Spinal cord (tissue), 10 donors: Measurements from ENCODE around the gene PPARG. TPM values are rescaled to one million over a fixed set of nuclear protein-coding genes. Genes with fewer than 3 reads are reported as not detected.

Experiments
- DNase-seq, 6 donors: peaks; one replicate each; pipeline versions ENCODE4 v3.0.0 to v3.0.0-alpha.2; 2013 to 2015; ENCODE audit warnings: low spot score in 6 of 6, low read depth in 4 of 6
- H3K27ac ChIP-seq: one replicate; pipeline ENCODE4 v1.5.1; 2013; ENCODE audit warnings: low read depth, low read length, control low read depth
- H3K27me3 ChIP-seq: one replicate; pipeline ENCODE4 v1.6.1; 2013; ENCODE audit warnings: low read length; ENCODE audit not compliant: control insufficient read depth, insufficient read depth
- H3K36me3 ChIP-seq: one replicate; pipeline ENCODE4 v1.6.1; 2013; ENCODE audit warnings: low read length; ENCODE audit not compliant: control insufficient read depth, insufficient read depth
- H3K4me1 ChIP-seq: one replicate; pipeline ENCODE4 v1.6.1; 2013; ENCODE audit warnings: low read length; ENCODE audit not compliant: control insufficient read depth, insufficient read depth
- H3K4me3 ChIP-seq: one replicate; pipeline ENCODE4 v1.5.1; 2013; ENCODE audit warnings: low read depth, low read length, control low read depth
- H3K9me3 ChIP-seq: one replicate; pipeline ENCODE4 v1.6.1; 2013; ENCODE audit warnings: low read length; ENCODE audit not compliant: control insufficient read depth, insufficient read depth
- WGBS: methylation state at CpG from one replicate; pipeline ENCODE4 v1.1.5; 2013; ENCODE audit warnings: missing lambda C conversion rate; ENCODE audit not compliant: insufficient coverage; 5-methylcytosine and 5-hydroxymethylcytosine counted together
- polyA plus RNA-seq, 2 donors: library from polyadenylated mRNA; unstranded; fragments of 120-200 nt; gene quantifications; one replicate each; pipeline ENCODE4 v1.2.1, GENCODE V29; 2013; ENCODE audit not compliant: insufficient read length in 2 of 2
- total RNA-seq, 2 donors: library from RNA; depleted of rRNA in 1 of 2; stranded (reverse); fragments of 120-200 nt in 1 of 2; fragments of >200 nt in 1 of 2; gene quantifications; one replicate each; pipeline versions ENCODE4 v1.2.3 to v1.2.4, GENCODE V29; 2013 to 2014
- donor health status: healthy.

Gene PPARG
- total and polyA plus RNA-seq, 4 donors: 3.0 to 7.1 (median 3.8) TPM

GRCh38 chr3:12318758-12319621, 30.1 kb downstream of the PPARG start:
- H3K27me3 ChIP-seq: no peaks in the 10 kb centered on the region

DNA sequence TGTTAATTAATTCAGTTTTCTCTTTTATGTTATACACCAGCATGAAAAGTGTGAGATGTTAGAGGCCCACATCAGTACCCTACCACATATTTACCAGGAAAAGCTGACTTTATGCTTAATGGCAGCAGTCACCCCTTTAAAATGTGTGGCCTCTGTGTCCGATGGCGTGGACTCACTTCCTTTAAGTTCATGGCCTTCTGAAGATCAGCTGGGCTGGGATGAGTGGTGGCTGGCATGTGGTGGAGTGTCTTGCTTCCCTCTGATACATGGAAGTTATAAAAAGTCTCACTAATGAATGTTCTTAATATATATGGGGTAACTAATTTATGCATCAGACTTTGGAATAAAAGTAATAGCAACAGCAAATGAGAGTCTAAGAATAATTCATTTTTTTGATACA, 32.1 kb downstream of the PPARG start:
- H3K36me3 ChIP-seq: no peaks in the 10 kb centered on the region
- WGBS: no CpG with 5 or more reads among the region's 2 CpGs

More at GRCh38 chr3:12318758-12319621, 30.1 kb downstream of the PPARG start:
- WGBS: no CpG with 5 or more reads among the region's 5 CpGs
- no peaks in the 10 kb centered on the region for H3K36me3 ChIP-seq
- H3K4me3 ChIP-seq: no peak overlapping the region
- no peaks in the 10 kb centered on the region for H3K9me3 ChIP-seq
- H3K27ac ChIP-seq: no peak overlapping the region
- DNase-seq: no peak
- H3K4me1 ChIP-seq: no peaks in the 10 kb centered on the region

DNA sequence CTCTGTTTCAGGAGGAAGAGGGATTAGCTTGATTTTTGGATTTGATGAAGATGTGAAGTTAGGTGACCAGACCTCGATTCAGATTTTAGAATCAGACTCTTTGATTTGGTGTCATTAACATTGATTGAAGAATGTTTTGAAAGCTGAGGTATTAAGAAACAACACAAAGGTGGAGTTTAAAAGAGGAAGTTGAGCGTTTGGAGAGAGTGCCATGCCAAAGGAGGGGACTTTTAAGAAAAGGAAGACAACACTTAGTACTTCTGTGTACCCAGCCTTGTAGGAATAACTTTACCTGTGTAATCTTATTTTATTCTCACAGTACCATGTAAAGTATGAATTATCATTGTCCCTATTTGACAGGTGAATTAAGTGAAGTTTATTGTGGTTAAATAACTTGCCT, 34.4 kb downstream of the PPARG start:
- WGBS: 88% methylated on average over 1 of the region's 2 CpGs
- Histone ChIP-seq H3K27me3 (no peaks in the 10 kb centered on the region), H3K27ac (no peak overlapping the region), H3K4me3 (no peak overlapping the region), H3K9me3 (no peaks in the 10 kb centered on the region), H3K36me3 (no peaks in the 10 kb centered on the region), H3K4me1 (no peaks in the 10 kb centered on the region)
- no peak for DNase-seq

More for the DNA sequence above, 32.1 kb downstream of the PPARG start:
- Histone ChIP-seq H3K27me3 (no peaks in the 10 kb centered on the region), H3K9me3 (no peaks in the 10 kb centered on the region), H3K27ac (no peak overlapping the region), H3K4me1 (no peaks in the 10 kb centered on the region), H3K4me3 (no peak overlapping the region)
- DNase-seq: no peak

DNA sequence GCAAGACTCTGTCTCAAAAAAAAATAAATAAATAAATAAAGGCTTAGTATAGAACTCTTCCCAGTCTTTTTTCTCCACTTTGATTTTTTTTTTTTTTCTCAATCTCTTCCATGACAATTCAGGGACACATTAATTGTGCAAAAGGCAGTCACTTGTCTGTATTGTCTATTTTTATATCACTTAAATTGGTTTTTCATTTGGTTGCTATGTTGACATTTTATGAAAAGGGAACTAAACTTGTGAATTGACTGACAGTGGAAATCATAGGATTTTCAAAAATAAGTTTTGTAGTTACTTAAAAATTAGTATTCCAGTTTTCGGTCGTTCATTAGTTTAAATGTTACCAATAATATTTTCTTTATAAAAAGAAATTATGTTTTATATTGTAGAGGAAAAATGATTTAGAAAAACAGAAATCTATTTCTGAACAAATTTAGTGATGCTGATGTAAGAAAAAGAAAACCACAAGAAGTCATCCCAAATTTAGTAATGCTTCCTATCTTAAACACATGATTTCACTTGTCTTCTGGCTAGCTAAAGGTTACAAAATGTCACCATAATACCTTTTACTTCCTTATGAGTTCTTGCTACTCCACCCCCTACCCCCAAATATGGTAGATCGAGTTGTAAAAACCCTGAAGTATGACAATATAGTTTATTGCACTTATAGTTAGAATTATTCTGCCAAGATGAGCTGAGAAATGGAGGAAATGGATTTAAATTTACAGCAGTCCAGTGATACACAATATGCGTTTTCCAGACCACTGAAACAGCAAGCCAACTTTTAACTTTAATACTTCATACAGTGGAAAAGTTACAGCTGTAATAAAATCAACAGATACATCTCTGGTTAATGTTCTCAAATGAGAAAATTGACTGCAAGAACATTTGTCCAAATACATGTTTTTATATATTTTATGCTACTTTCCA, 37.0 kb downstream of the PPARG start:
- H3K9me3 ChIP-seq: no peaks in the 10 kb centered on the region
- no peaks in the 10 kb centered on the region for H3K27me3 ChIP-seq
- H3K4me1 ChIP-seq: no peaks in the 10 kb centered on the region
- no peak overlapping the region for H3K4me3 ChIP-seq
- no peak for DNase-seq
- H3K27ac ChIP-seq: no peak overlapping the region
- no CpG with 5 or more reads among the region's 4 CpGs for WGBS
- no peaks in the 10 kb centered on the region for H3K36me3 ChIP-seq

DNA sequence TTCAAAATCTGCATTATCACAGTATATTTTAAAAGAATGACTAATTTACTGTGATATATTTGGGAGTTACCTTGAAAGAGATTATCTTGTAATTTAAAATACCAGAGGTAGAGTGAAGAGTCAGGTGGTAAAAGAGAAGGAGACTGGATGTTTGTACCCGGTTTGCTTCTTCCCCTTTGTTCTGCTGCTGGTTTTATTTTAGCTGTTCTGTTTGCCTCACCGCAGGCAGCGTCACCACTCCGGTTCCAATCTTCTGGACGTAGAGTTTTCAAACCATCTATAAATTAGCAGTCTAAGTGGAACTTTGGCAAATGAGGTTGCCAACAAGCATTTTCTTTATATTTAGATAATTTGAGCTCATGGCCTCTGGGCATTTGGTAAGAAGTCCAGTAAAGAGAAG, 38.2 kb downstream of the PPARG start:
- WGBS: 11% methylated on average over 1 of the region's 5 CpGs

GRCh38 chr3:12328132-12328836, 39.4 kb downstream of the PPARG start:
- DNase-seq: no peak
- no peaks in the 10 kb centered on the region for H3K4me1 ChIP-seq
- WGBS: 57% methylated on average over 4 of the region's 8 CpGs

More for the DNA sequence above, 38.2 kb downstream of the PPARG start:
- H3K36me3 ChIP-seq: no peaks in the 10 kb centered on the region
- no peaks in the 10 kb centered on the region for H3K27me3 ChIP-seq
- H3K9me3 ChIP-seq: no peaks in the 10 kb centered on the region
- H3K4me3 ChIP-seq: no peak overlapping the region
- H3K4me1 ChIP-seq: no peaks in the 10 kb centered on the region
- no peak overlapping the region for H3K27ac ChIP-seq
- no peak for DNase-seq

DNA sequence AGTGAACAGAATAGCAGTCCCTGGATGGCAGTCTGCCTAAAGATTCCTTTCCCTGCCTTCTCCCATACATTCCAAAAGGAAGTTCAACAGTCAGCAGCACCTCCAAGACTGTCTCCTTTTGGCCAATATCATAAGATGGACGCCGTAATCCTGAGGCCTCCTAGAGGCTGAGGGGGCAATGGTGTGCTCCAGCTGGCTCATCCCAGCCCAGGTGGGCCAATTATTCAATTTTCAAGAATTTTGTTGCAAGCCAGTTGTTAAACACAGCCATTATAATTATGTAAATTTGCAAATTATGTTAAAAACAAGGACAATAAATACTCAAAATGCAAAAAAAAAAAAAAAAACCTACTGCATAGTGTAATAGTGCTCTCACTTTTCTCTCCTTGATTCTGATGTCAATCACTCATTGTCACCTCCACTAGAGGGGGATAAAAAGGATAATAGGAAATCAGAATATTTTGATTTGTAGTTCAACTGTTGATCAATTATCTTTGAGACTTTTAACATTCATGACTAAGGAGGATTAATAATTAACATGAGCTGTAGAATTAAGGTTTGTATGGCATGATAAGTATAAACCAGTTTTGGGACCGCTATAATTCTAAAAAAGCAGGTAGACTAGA, 40.1 kb downstream of the PPARG start:
- no peaks in the 10 kb centered on the region for H3K4me1 ChIP-seq
- no peak overlapping the region for H3K27ac ChIP-seq
- 90% methylated on average over 2 of the region's 3 CpGs for WGBS
- no peak for DNase-seq
- H3K4me3 ChIP-seq: no peak overlapping the region
- H3K36me3 ChIP-seq: no peaks in the 10 kb centered on the region
- H3K27me3 ChIP-seq: no peaks in the 10 kb centered on the region
- H3K9me3 ChIP-seq: no peaks in the 10 kb centered on the region

More at GRCh38 chr3:12328132-12328836, 39.4 kb downstream of the PPARG start:
- Histone ChIP-seq H3K27me3 (no peaks in the 10 kb centered on the region), H3K9me3 (no peaks in the 10 kb centered on the region), H3K27ac (no peak overlapping the region), H3K4me3 (no peak overlapping the region), H3K36me3 (no peaks in the 10 kb centered on the region)

GRCh38 chr3:12334786-12335185, 45.9 kb downstream of the PPARG start:
- DNase-seq: no peak
- Histone ChIP-seq H3K4me1 (no peaks in the 10 kb centered on the region), H3K36me3 (no peaks in the 10 kb centered on the region), H3K4me3 (no peak overlapping the region), H3K27me3 (no peaks in the 10 kb centered on the region), H3K27ac (no peak overlapping the region), H3K9me3 (no peaks in the 10 kb centered on the region)
- 82% methylated on average over 2 of the region's 3 CpGs for WGBS

GRCh38 chr3:12335421-12335820, 46.6 kb downstream of the PPARG start:
- Histone ChIP-seq H3K9me3 (no peaks in the 10 kb centered on the region), H3K4me1 (no peaks in the 10 kb centered on the region), H3K27ac (no peak overlapping the region), H3K27me3 (no peaks in the 10 kb centered on the region), H3K4me3 (no peak overlapping the region), H3K36me3 (no peaks in the 10 kb centered on the region)
- no CpG with 5 or more reads among the region's 3 CpGs for WGBS
- DNase-seq: no peak
